Uterus (tissue), 4 donors: ENCODE measurements around the gene KCND2. TPM values are rescaled to one million over a fixed set of nuclear protein-coding genes. Genes with fewer than 3 reads are reported as not detected.

Experiments
- DNase-seq, 2 donors: peaks; one replicate each; pipeline ENCODE4 v3.0.0-alpha.2; 2019 to 2020
- H3K27ac ChIP-seq, 2 donors: fragments of 200-600 bp; sonication (generic); 1 replicate in 1 of 2; 2 replicates in 1 of 2; pipeline ENCODE4 v1.5.1; 2016 to 2018
- H3K27me3 ChIP-seq, 2 donors: fragments of 200-600 bp; sonication (generic); one replicate each; pipeline ENCODE4 v1.5.1; 2018 to 2019; ENCODE audit warnings: control low read depth in 1 of 2
- H3K36me3 ChIP-seq, 2 donors: fragments of 200-600 bp; sonication (generic); one replicate each; pipeline ENCODE4 v1.5.1; 2019; ENCODE audit warnings: control low read depth in 1 of 2
- H3K4me1 ChIP-seq, 2 donors: fragments of 200-600 bp; sonication (generic); one replicate each; pipeline ENCODE4 v1.5.1; 2018 to 2019; ENCODE audit warnings: control low read depth in 1 of 2
- H3K4me3 ChIP-seq, 2 donors: fragments of 200-600 bp; sonication (generic); 1 replicate in 1 of 2; 2 replicates in 1 of 2; pipeline ENCODE4 v1.5.1; 2018 to 2019; ENCODE audit warnings: mild to moderate bottlenecking in 1 of 2
- H3K9me3 ChIP-seq, 2 donors: fragments of 200-600 bp; sonication (generic); one replicate each; pipeline ENCODE4 v1.5.1; 2019; ENCODE audit warnings: control low read depth in 1 of 2
- CTCF ChIP-seq, 4 experiments: fragments of 200-600 bp in 2 of 4; fragments of 450-650 bp in 2 of 4; sonication (generic) in 2 of 4; IDR thresholded peaks; one replicate each; pipeline ENCODE4 v1.5.1; 2016 to 2019; ENCODE audit warnings: antibody characterized with exemption in 4 of 4, mild to moderate bottlenecking in 2 of 4, moderate library complexity in 1 of 4
- POLR2A ChIP-seq, 2 donors: fragments of 450-650 bp; IDR thresholded peaks; one replicate each; pipeline ENCODE4 v1.6.1; 2016; ENCODE audit warnings: antibody characterized with exemption in 2 of 2, mild to moderate bottlenecking in 1 of 2, moderate library complexity in 1 of 2
- intact Hi-C: fragments of 100-400 bp; cut with DNase I; formaldehyde crosslinking; loops from one replicate; pipeline ENCODE4 v1.15.1; 2023; ENCODE audit warnings: low total_unique reads
- total RNA-seq, 4 donors: library from RNA; depleted of rRNA in 3 of 4; stranded (reverse); fragments of >200 nt in 3 of 4; gene quantifications; one replicate each; pipeline versions ENCODE4 v1.1.0 to v1.2.4, GENCODE V29; 2014 to 2023
- donor health status: DM: yes; HTN: yes; CAD: no.

The KCND2 gene
- total RNA-seq, 4 donors from 2014 or later, result 0.26 to 6.0 (median 4.5) TPM

DNA sequence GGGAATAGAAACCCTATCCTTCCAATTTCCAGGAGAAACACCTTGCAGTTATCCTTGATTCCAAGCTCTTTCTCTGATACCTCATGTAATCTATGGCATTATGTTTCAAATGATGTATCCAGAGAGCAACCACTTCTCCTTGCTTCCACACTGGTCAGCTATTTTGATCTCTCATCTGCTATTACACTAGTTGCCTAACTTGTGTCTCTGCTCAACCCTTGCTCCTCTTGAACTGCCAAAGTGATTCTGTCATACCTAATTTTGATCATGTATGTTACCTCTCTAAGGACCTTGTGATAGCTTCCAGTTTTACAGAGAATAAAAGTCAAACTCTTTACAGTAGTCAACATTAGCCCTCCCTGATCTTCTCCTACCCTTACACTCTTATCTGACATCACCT is 90.4 kb downstream of the KCND2 start:
- no peaks in the 10 kb centered on the region for H3K36me3 ChIP-seq
- no peak overlapping the region for H3K4me3 ChIP-seq
- TF ChIP-seq POLR2A (IDR thresholded peaks at IDR 0.05), result no peak
- no peak for TF ChIP-seq CTCF (IDR thresholded peaks at IDR 0.05)
- H3K27ac ChIP-seq, result no peak overlapping the region
- H3K9me3 ChIP-seq, result no peaks in the 10 kb centered on the region
- no peaks in the 10 kb centered on the region for H3K27me3 ChIP-seq
- no peak for DNase-seq
- intact Hi-C loops, result no loop called here
- H3K4me1 ChIP-seq, result no peaks in the 10 kb centered on the region

GRCh38 chr7:120370954-120371353 is 98.0 kb downstream of the KCND2 start:
- no peak for TF ChIP-seq POLR2A (IDR thresholded peaks at IDR 0.05)
- no peak for TF ChIP-seq CTCF (IDR thresholded peaks at IDR 0.05)
- H3K27me3 ChIP-seq, result no peaks in the 10 kb centered on the region
- no peaks in the 10 kb centered on the region for H3K9me3 ChIP-seq
- intact Hi-C loops, result no loop called here
- H3K4me3 ChIP-seq, result no peak overlapping the region
- H3K27ac ChIP-seq, result no peak overlapping the region
- DNase-seq, result no peak
- H3K36me3 ChIP-seq, result no peaks in the 10 kb centered on the region
- no peaks in the 10 kb centered on the region for H3K4me1 ChIP-seq

- Histone ChIP-seq H3K9me3 (no peaks in the 10 kb centered on the region), H3K27me3 (no peaks in the 10 kb centered on the region), H3K4me3 (no peak overlapping the region), H3K4me1 (no peaks in the 10 kb centered on the region), H3K27ac (no peak overlapping the region), H3K36me3 (no peaks in the 10 kb centered on the region)
- TF ChIP-seq POLR2A (IDR thresholded peaks at IDR 0.05) (no peak), CTCF (IDR thresholded peaks at IDR 0.05) (no peak)
- intact Hi-C loops, result no loop called here
- no peak for DNase-seq
Measured at GRCh38 chr7:120373174-120373573, 100.2 kb downstream of the KCND2 start.

- no peak for DNase-seq
- TF ChIP-seq POLR2A (IDR thresholded peaks at IDR 0.05) (no peak), CTCF (IDR thresholded peaks at IDR 0.05) (no peak)
- intact Hi-C loops, result no loop called here
- no peaks in the 10 kb centered on the region for H3K9me3 ChIP-seq
- no peak overlapping the region for H3K4me3 ChIP-seq
- H3K36me3 ChIP-seq, result no peaks in the 10 kb centered on the region
- no peak overlapping the region for H3K27ac ChIP-seq
- no peaks in the 10 kb centered on the region for H3K4me1 ChIP-seq
- no peaks in the 10 kb centered on the region for H3K27me3 ChIP-seq
Measured at GRCh38 chr7:120394595-120394994, 121.6 kb downstream of the KCND2 start.

DNA sequence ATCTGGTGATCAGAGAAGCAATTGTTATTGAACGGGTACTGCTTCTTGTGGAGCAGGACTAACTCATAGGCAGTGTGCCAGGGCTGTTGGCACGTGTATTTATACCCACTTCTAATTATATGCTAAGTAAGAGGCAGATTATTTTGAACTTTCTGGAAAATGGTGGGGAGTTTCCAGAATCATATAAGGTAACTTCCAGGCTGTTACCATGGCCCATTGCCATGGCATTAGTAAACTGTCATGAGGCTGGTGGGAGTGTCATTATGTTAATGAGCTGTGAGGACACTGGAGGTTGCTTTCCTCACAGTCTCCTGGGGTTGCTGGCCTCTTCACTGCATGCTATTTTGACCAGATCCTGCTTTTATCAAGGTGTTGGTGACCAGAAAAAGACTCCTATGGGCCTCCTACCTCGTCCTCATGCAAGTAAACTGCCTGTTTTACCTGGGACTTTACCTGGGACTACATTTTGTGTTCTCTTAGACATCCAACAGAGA is 122.6 kb downstream of the KCND2 start:
- no peak overlapping the region for H3K4me3 ChIP-seq
- no peaks in the 10 kb centered on the region for H3K27me3 ChIP-seq
- DNase-seq, result no peak
- no peaks in the 10 kb centered on the region for H3K4me1 ChIP-seq
- no peak for TF ChIP-seq CTCF (IDR thresholded peaks at IDR 0.05)
- no peak for TF ChIP-seq POLR2A (IDR thresholded peaks at IDR 0.05)
- H3K9me3 ChIP-seq, result no peaks in the 10 kb centered on the region
- H3K36me3 ChIP-seq, result no peaks in the 10 kb centered on the region
- intact Hi-C loops, result no loop called here
- no peak overlapping the region for H3K27ac ChIP-seq
